Endothelial cell of umbilical vein (primary cell): ENCODE measurements around the gene YWHAQ. TPM values are rescaled to one million over a fixed set of nuclear protein-coding genes. Genes with fewer than 3 reads are reported as not detected.

Experiments
- BruUV-seq: library from RNA; stranded (reverse); fragments of 400-500 nt; replicated peaks from 2 replicates; lab custom pipeline; 2021; lab: Mats Ljungman, UMichigan
- CTCF ChIA-PET: fragments of 300-600, 350-600 bp; sonication (Branson Sonifier 250); formaldehyde crosslinking; loops from one replicate; lab custom pipeline; 2021; ENCODE audit warnings: antibody characterized with exemption, inconsistent platforms; lab: Charles Lee
- POLR2A ChIA-PET: fragments of 300-600, 350-600 bp; sonication (Branson Sonifier 250); formaldehyde crosslinking; loops from one replicate; lab custom pipeline; 2021; ENCODE audit warnings: antibody characterized with exemption, inconsistent platforms; lab: Charles Lee
- DNase-seq: peaks from one replicate; pipeline ENCODE4 v3.0.0-alpha.2; 2011; ENCODE audit warnings: low read depth, low spot score
- FAIRE-seq: peaks from 2 replicates; lab custom pipeline; 2011; peaks lifted over from hg19 to GRCh38; lab: Jason Lieb, UNC
- H2AFZ ChIP-seq: 2 replicates; pipeline ENCODE4 v1.6.0; 2012; ENCODE audit warnings: low read depth, low read length, control low read depth, inconsistent platforms
- H3K27ac ChIP-seq: 2 replicates; pipeline ENCODE4 v1.5.1; 2011; ENCODE audit warnings: low read depth, mild to moderate bottlenecking, control low read depth, low read length, moderate library complexity; ENCODE audit not compliant: insufficient read depth
- H3K27me3 ChIP-seq, 2 experiments: 2 replicates each; pipeline versions ENCODE4 v1.6.0 to v1.6.1; 2011; ENCODE audit warnings: low read length in 2 of 2, mixed read lengths in 1 of 2; ENCODE audit not compliant: control insufficient read depth in 2 of 2, insufficient read depth in 2 of 2
- H3K36me3 ChIP-seq, 2 experiments: 2 replicates in 1 of 2; 3 replicates in 1 of 2; pipeline ENCODE4 v1.5.1; 2011; ENCODE audit warnings: low read length in 2 of 2, mild to moderate bottlenecking in 1 of 2, moderate library complexity in 1 of 2; ENCODE audit not compliant: control insufficient read depth in 2 of 2, insufficient read depth in 2 of 2; ENCODE audit errors: extremely low read depth in 1 of 2
- H3K4me1 ChIP-seq: 3 replicates; pipeline ENCODE4 v1.5.1; 2011; ENCODE audit warnings: mild to moderate bottlenecking, low read length; ENCODE audit not compliant: control insufficient read depth, insufficient read depth; ENCODE audit errors: extremely low read depth
- H3K4me2 ChIP-seq: 2 replicates; pipeline ENCODE4 v1.6.1; 2011; ENCODE audit warnings: low read length, control low read depth, mixed read lengths; ENCODE audit not compliant: insufficient read depth
- H3K4me3 ChIP-seq, 3 experiments: fragments of 200-600 bp in 1 of 3; sonication (generic), shearing (Covaris generic) in 1 of 3; replicated peaks in 1 of 3; 2 replicates each; pipeline ENCODE4 v1.5.1; 2011 to 2016; ENCODE audit warnings: control low read depth in 3 of 3, low read length in 3 of 3, mild to moderate bottlenecking in 2 of 3, inconsistent platforms in 1 of 3, low read depth in 1 of 3, moderate library complexity in 1 of 3; ENCODE audit not compliant: insufficient read depth in 1 of 3
- H3K79me2 ChIP-seq: 2 replicates; pipeline ENCODE4 v1.6.0; 2012; ENCODE audit warnings: low read length, inconsistent platforms; ENCODE audit not compliant: control insufficient read depth, insufficient read depth
- H3K9ac ChIP-seq: replicated peaks from 2 replicates; pipeline ENCODE3; 2011; ENCODE audit warnings: low read length, control low read depth; ENCODE audit not compliant: insufficient read depth; ENCODE audit errors: extremely low read depth
- H3K9me1 ChIP-seq: replicated peaks from 3 replicates; pipeline ENCODE4 v1.6.0; 2011; ENCODE audit warnings: mild to moderate bottlenecking, low read length; ENCODE audit not compliant: control insufficient read depth, insufficient read depth; ENCODE audit errors: extremely low read depth
- H3K9me3 ChIP-seq: replicated peaks from 2 replicates; pipeline ENCODE4 v1.5.1; 2012; ENCODE audit warnings: low read length, inconsistent platforms; ENCODE audit not compliant: control insufficient read depth, insufficient read depth
- H4K20me1 ChIP-seq: replicated peaks from 2 replicates; pipeline ENCODE3; 2011; ENCODE audit warnings: mild to moderate bottlenecking, low read length; ENCODE audit not compliant: control insufficient read depth, insufficient read depth; ENCODE audit errors: extremely low read depth
- CTCF ChIP-seq, 2 donors: IDR thresholded peaks; 1 replicate in 1 of 2; 2 replicates in 1 of 2; pipeline ENCODE4 v1.5.1; 2011; ENCODE audit warnings: low read length in 2 of 2, mild to moderate bottlenecking in 2 of 2, moderate library complexity in 2 of 2, control low read depth in 1 of 2, inconsistent platforms in 1 of 2, low read depth in 1 of 2; ENCODE audit not compliant: insufficient read depth in 1 of 2; ENCODE audit errors: extremely low read depth in 1 of 2
- EZH2 ChIP-seq: IDR thresholded peaks from 2 replicates; pipeline ENCODE4 v1.6.1; 2012; ENCODE audit warnings: borderline replicate concordance, low read depth, mild to moderate bottlenecking, moderate library complexity, low read length, inconsistent platforms; ENCODE audit not compliant: severe bottlenecking
- FOS ChIP-seq: IDR thresholded peaks from 2 replicates; pipeline ENCODE4 v1.6.1; 2011; ENCODE audit warnings: mild to moderate bottlenecking, low read length, moderate library complexity, borderline replicate concordance; ENCODE audit not compliant: insufficient read depth
- GATA2 ChIP-seq: IDR thresholded peaks from 2 replicates; pipeline ENCODE4 v1.7.0; 2011; ENCODE audit warnings: low read depth, mild to moderate bottlenecking, moderate library complexity, mixed read lengths, low read length; ENCODE audit not compliant: insufficient read length, insufficient read depth
- JUN ChIP-seq: IDR thresholded peaks from 2 replicates; pipeline ENCODE4 v1.6.1; 2011; ENCODE audit warnings: borderline replicate concordance, low read depth; ENCODE audit not compliant: insufficient read length, insufficient read depth
- MYC ChIP-seq: IDR thresholded peaks from one replicate; pipeline ENCODE4 v1.6.1; 2011; ENCODE audit warnings: mild to moderate bottlenecking, low read depth, low read length
- POLR2A ChIP-seq: IDR thresholded peaks from 2 replicates; pipeline ENCODE4 v1.6.1; 2012; ENCODE audit warnings: low read depth, mild to moderate bottlenecking, control low read depth, low read length
- POLR2AphosphoS5 ChIP-seq: IDR thresholded peaks from 2 replicates; pipeline ENCODE4 v1.6.1; 2012; ENCODE audit warnings: low read depth, mild to moderate bottlenecking, control low read depth, low read length, moderate library complexity; ENCODE audit not compliant: insufficient read depth
- dilution Hi-C: fragments of 300-500 bp; cut with MboI; formaldehyde crosslinking; loops from one replicate; pipeline ENCODE4 v1.15.0; 2019; ENCODE audit warnings: low sequenced_read_pairs; ENCODE audit not compliant: extremely low pct_ligation_motif_present
- intact Hi-C: fragments of 100-400 bp; cut with micrococcal nuclease; formaldehyde crosslinking; loops from one replicate; pipeline ENCODE4 v1.10.0; 2022
- polyA plus RNA-seq, 4 experiments: library from polyadenylated mRNA; depleted of rRNA in 3 of 4; stranded (reverse) in 3 of 4; unstranded in 1 of 4; fragments of >200 nt; gene quantifications; 2 replicates each; pipeline versions ENCODE4 v1.2.1 to v1.2.3, GENCODE V29; 2011 to 2012; ENCODE audit warnings: missing spikeins in 1 of 4
- total RNA-seq: library from RNA; stranded (reverse); gene quantifications from 2 replicates; pipeline ENCODE4 v1.2.3, GENCODE V29; 2021
- TF ChIP-seq, protein P1 (sequence below): IDR thresholded peaks from 2 replicates; pipeline ENCODE4 v1.6.1; 2011; ENCODE audit not compliant: insufficient read depth, insufficient read length

YWHAQ gene
- total and polyA plus RNA-seq, 2 donors (not counting 3 experiments of a cell fraction or from before 2014, with no cell fraction given) = 217 to 456 TPM

- FAIRE-seq = no peak
- CTCF ChIA-PET = interaction anchor here (1.1 kb wide), 1 partner anchor 9 kb away, joined by 3 read pairs; no protein-coding TSS in a partner anchor
- no peak overlapping the region for H3K9ac ChIP-seq
- BruUV-seq = no TSS peak
- no peaks in the 10 kb centered on the region for H3K9me1 ChIP-seq
- intact Hi-C loops (no loop called here), dilution Hi-C loops (no loop called here)
- no peak for DNase-seq
- TF ChIP-seq JUN = no peak
- TF ChIP-seq, protein P1, sequence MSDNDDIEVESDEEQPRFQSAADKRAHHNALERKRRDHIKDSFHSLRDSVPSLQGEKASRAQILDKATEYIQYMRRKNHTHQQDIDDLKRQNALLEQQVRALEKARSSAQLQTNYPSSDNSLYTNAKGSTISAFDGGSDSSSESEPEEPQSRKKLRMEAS = no peak
- TF ChIP-seq CTCF (IDR thresholded peaks at IDR 0.05; ENCODE audit: extremely low read depth in 1 of 2, insufficient read depth in 1 of 2, low read depth in 1 of 2, low read length in 2 of 2) = no peak
- no peak for TF ChIP-seq FOS
- no peak for TF ChIP-seq POLR2A
- TF ChIP-seq POLR2AphosphoS5 = no peak
- no peak for TF ChIP-seq MYC
- no peak for TF ChIP-seq GATA2
- no peak for TF ChIP-seq EZH2
- H3K4me1 ChIP-seq = peaks cover 37% of the 10 kb centered on the region
- H2AFZ ChIP-seq = no peak overlapping the region
- no peaks in the 10 kb centered on the region for H3K27me3 ChIP-seq
- no peaks in the 10 kb centered on the region for H3K36me3 ChIP-seq
- no peaks in the 10 kb centered on the region for H3K9me3 ChIP-seq
- POLR2A ChIA-PET = no interaction called here
- H3K4me3 ChIP-seq = no peak overlapping the region
- H3K4me2 ChIP-seq = no peak overlapping the region
- H3K27ac ChIP-seq = no peak overlapping the region
- no peaks in the 10 kb centered on the region for H4K20me1 ChIP-seq
- peaks cover 91% of the 10 kb centered on the region for H3K79me2 ChIP-seq
Measured at GRCh38 chr2:9549420-9549819, 81.4 kb downstream of the YWHAQ start.
